HG03060 (cell line): Measurements from ENCODE around the gene MEF2A.
A peak's percentile ranks its signal among the peaks of the same experiment; 100 is the strongest.
"Not testable (repeated sequence)": the region's sequence is repeated elsewhere in the genome, so short reads cannot be mapped to it uniquely, and the experiment has no call there.

Source experiments
- ATAC-seq: cut with Tn5 transposase; IDR thresholded peaks from one replicate; pipeline ENCODE4 v1.9.1; 2021; ENCODE audit warnings: low read depth, moderate number of reproducible peaks; ENCODE audit not compliant: unreplicated experiment

The MEF2A gene

DNA sequence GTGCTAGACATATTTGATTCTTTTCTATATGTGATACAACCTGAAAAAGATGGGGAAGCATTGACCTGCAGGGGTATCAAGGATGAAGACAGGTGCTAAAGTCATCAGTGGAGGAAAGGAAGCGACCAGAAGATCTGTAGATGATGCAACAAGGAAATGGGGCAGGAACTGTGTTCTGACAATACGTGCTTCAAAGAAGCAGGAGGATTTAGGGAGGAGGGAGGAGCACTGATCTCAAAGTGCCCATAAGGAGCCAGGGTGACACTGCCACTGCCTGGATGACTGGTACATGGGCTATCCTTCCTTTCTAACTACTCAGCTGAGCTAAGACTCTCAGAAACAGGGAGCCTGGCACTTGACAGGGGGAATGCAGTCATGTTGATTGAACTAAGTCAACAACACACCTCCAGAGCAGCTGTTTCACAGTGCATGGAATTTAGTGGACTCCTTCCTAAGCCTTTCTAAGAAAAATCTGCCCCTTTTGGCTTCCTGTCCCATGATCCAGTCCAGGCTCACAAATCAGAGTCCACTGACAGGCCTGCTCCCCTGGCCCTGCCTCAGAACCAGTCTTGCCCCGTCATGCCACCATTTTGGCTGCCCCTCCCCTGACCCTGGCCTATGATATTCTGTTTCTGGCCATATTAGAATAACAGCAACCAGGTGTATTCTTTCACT, 155.5 kb downstream of the MEF2A start:
- no peak for ATAC-seq

DNA sequence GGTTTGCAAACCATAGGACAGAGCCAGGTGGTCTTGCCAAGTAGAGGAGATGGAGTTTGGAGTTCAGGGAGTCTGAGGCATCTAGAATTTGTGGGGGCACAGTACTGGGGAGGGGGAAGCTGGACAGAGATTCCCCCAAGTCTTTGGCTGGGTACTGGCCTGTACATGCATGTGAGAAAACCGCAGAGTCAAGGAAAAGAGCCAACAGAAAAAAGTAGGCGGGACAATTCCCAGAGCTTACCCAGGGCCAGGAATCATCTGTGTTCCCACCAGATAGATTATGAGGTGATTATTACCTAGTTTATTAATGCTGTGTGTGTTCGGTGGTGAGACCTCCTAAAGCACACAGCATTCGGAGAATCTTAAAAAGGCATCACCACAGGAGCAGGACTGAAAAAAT, 156.1 kb downstream of the MEF2A start:
- ATAC-seq: no peak

DNA sequence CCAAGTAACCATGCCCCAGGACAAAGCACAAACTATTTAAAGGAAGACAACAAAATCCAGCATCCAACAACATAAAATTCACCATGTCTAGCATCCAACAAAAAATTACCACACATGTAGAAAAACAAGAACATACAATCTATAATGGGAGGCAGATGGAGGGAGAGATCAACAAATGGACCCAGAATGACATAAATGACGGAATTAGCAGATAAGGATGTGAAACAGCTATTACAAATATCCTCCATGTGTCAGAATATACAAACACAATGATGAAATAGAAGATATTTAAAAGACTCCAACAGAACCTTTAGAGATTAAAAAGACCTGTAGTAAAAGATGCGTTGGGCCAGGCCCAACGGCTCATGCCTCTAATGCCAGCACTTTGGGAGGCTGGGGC, 156.6 kb downstream of the MEF2A start:
- no peak for ATAC-seq

DNA sequence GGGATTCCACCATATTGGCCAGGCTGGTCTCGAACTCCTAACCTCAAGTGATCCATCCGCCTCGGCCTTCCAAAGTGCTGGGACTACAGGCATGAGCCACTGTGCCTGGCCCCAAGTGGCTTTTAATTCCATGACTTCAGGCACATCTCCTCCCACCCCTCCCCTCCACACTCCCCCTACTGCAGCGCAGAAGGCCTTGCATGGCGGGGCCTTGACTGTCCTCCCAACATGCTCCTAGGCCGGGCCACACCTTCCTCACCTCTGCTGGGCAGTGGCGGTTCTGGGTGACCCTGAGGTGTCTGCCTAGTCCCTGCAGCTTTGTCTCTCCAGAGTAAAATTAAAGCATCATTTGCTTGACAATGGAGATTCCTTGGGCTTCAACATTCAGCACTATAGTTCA, 160.5 kb downstream of the MEF2A start:
- ATAC-seq: no peak

DNA sequence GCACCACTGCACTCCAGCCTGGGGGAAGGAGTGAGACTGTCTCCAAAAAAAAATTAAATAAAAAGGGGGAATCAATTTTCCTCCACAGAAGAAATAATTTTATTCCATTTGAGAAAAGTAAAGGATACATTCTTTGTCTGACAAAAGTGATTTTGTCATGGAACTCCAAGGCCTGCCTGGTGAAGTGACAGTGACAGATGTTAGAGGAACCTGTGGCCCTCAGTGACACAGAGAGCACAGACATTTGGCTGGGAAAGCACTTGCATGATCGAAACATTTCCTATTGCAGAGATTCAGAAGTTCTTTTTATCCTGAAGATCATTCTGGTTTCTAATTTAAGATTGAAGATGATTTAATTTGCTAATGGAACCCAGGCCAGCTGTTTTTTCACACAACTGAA, 161.5 kb downstream of the MEF2A start:
- no peak for ATAC-seq

DNA sequence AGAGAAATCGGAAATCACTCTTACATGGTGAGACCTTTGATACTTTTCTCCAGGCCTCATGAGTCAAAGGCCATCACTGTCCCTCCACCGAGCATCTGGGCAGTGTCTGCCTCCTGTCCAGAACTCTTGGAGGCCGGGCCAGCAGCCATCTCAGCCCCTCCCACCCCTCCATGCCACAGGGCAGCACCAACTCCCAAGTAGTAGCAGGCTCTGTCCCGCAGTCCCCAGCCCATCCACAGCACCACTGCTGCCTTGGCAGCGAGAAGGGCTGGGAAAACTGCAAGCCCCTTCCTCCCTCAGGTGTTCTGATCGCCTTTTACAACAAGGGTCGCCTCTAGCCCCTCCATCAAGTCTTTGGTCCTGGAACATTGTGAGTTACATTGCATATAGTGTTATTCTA, 161.9 kb downstream of the MEF2A start:
- no peak for ATAC-seq

DNA sequence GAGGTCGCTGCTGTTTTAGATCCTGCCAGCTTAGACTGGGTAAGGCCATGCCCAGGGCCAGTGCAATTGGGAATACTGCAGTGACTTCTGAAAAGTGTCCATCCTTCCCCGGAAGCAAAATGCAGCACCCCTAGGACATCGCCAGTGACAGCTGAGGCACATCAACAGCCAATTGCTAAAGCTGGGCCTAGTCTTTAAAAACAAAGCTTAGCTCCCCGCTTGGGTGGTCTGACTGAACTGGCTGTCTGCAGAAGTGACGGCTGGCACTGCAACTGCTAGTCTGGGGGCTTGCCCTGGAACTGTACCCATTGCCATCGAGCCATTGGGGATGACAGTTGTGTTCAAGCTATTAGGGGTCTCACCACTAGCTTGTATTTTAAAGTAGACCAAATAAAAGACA, 163.1 kb downstream of the MEF2A start:
- ATAC-seq: no peak

DNA sequence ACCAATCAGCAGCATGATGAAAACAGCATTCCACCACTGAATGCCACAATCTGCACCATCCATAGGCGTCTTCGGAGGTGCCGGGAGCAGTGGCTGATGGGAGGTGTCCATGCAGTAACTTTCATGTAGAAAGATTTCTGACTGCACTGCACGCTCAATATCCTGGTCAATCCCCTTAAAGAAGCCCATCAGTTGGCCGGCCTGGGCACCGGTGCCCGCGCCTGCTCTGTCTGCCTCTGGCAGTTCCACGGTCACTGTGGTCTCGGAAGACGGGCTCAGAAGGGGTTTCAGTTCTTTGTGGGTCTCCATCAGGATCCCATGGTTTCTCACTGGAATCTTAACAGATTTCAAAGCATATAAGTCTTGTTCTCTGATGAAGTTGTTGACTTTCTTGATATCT, 163.5 kb downstream of the MEF2A start:
- no peak for ATAC-seq

DNA sequence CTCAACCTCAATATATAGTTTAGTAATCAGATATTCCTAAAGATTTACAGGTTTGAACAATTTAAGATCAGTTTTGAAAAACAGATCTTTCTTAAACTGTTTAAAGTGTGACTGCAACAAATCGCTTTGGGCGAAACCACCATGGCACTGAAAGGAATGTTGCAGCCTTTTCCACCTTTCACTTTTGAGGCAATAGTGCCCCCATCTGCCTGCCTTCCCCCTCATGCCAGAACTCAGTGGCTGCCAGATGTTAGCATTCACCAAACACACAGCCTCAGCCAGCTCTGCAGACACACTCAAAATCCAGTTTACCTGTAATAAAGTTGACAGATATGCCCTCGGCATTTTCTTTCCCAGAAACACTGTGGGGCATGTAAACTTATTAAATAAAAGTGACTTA, 164.1 kb downstream of the MEF2A start:
- ATAC-seq: no peak

DNA sequence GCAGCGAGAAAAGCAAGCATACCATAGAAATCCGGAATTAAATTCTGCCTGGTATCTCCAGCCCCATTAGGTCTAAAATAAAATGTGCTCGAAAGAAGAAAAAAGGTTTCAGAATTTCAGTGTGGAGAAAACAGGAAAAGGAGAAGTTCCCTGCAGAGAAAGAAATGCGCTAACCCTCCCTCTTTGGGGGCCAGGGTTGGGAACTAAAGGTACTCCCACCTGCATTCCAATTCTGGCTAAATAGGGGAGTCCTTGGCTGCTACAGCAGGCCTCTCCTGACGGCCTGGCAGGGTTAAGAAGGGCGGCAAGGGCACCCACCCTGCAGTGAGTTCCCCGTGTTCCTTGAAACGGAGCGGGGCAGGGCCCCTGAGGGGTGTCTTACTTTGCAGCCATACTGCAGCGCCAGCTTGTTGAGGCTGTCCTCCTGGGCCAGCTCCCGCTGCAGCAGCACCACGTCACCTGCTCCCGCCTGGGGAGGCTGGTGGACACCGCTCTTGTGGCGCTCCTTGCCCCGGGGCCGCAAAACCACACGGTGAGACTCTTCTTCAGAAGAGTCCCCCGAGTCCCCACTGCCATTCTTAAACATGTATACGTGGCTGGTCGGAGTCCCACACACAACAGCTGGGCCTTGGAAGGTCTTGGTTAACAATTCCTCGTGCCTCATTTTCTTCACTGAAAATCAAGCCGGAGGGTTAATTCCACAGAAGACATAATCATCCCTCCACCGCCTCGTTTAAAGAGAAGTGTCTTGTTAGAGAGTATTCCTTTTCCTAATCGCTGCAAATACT, 165.7 kb downstream of the MEF2A start:
- no peak for ATAC-seq

DNA sequence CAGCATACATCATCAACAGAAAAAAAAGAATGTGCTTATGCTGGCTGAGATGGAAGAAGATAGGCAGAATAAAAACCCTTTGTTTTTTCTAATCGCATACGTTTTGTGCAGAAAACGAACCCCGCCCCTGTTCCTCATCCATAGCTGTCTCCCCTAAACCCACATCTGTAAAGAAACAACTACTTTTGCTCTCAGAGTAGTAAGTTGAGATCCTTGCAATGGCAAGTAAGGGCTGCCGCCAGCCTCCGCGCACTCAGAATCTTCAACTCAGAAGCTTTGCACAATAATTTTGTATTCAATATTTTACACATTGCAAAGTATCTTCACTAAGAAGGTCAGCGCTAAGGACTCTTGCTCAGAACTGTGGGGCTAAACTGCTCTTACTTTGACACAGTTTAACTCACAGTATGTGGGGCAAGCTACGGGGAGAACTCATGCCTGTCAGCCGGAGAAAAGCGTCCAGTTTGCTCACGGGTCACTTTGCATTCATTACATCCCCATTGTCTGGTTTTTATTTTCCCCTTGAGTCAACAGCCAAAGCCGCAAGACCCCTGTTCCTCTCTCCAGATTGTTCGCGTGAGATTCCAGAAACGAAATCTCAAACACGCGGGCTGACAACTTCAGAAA, 166.5 kb downstream of the MEF2A start:
- no peak for ATAC-seq

DNA sequence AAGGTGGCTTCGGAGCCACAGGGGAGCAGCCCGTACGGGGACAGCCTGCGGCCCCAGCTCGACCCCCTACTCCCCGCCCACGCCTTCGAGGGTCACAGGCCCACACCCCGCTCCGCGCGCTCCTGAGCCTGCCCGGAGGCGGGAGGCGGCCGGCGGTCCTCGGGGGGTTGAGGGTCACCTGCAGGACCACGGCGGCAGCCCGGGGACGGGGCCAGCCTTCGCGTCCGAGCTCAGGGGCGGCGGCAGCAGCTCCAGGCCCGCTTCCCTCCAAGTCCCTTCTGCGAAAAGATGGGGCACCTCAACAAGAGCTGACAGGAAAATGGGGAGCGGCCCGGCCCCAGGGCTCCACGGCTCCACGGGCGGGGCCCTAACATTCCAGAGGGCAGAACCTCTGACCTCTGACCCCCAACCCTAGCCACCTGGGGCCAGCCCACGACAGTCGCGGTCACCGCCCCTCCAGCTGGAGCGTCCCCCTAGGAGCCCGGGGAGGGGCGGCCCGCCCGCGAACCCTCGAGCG, 167.0 kb downstream of the MEF2A start:
- peak; percentile 17 for ATAC-seq

DNA sequence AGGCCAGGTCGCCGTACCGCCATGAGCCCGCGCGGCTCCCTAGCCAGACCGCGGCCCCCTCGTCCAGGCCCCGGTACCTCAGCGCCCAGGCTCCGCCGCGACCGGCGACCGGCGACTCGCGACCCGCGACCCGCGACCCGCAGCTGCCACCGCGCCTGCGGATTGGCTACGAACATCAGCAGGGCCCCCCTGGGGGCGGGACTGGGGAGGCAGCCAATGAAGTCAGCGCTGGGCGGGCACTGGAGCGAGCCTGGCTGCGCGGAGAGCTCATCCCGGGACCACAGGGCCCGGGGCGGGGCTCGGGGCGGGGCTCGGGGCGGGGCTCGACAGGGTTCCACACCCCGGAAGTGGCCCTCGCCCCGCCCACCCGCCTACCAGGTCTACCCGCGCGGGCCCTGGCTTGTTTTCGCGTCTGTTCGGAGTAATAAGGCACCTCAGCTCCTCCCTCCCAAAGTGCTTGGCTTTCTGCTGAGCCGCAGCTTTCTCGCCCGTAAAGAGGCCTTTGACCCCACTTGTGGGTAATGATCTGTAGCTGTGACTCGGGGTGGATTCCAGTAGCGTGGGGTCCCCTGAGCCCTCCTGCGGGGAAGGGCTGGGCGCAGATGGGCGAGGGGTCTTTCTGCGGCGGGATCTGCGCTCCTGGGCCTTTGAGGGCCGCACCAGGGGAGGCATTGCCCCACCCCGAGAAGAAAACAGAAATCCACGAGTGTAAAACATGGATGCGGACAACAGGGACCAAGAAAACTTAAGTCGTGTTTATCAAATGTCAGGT, 167.7 kb downstream of the MEF2A start, which contains the start of gene LYSMD4:
Gene LYSMD4, minus strand, starts transcription at position 170 of the 772 bp plus-strand sequence. CDS start 1,438 bp downstream, outside the sequence.
- peak; percentile 89 for ATAC-seq

DNA sequence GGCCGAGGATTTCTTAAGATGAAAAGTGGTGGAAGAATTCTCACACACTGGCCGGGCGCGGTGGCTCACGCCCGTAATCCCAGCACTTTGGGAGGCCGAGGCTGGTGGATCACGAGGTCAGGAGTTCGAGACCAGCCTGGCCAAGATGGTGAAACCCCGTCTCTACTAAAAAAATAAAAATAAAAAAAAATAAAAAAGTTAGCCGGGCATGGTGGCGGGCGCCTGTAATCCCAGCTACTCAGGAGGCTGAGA, 168.2 kb downstream of the MEF2A start:
- ATAC-seq: not testable (repeated sequence)

DNA sequence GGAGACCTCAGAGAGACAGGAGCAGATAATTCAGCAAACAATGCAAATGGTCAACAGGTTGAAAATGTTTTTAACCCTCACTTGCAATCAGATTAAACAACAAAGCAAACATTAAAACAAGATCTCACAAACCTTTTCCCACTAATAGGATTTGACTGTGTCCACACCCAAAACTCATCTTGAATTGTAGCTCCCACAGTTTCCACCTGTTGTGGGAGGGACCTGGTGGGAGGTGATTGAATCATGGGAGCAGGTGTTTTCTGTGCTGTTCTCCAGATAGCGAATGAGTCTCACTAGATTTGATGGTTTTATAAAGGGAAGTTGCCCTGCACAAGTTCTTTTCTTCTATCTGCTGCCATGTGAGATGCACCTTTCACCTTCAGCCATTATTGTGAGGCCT, 168.8 kb downstream of the MEF2A start:
- no peak for ATAC-seq

DNA sequence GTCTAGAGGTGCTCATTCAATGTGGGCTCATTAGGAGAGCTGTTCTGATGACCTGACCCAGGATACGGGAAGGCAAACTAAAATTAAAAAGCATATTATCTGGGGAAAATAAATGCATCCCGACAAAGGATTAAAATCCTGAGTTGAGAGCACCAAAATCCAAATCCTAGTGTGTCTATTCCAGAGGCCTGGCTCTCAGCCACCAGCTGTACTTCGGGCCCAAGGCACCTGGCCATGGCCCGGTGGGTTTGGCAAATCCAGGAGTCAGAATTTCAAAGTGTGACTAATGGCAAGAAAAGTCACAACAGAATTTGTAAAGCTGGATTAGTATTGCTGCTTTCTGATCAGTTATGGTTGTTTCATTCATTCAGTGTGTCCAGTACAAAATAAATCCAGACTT, 170.1 kb downstream of the MEF2A start:
- no peak for ATAC-seq

DNA sequence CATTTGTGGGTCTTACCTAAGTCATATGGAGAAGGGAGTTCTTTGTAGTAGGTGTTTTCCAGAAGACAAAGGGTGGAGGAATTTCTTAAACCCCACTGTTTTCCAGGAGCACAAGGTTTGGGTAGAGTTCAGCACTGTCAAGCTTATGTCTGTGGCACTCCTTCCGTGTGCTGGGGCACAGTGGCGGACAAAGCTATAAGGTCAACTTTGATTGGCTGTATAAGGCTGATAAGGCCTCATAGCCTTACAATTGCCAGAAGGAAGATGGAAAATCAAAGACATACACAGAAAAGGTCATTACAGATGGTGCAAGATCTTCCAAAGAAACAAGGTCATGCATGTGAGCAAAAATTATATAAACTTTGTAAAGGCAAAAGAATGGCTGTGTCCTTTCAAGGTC, 170.9 kb downstream of the MEF2A start:
- no peak for ATAC-seq

DNA sequence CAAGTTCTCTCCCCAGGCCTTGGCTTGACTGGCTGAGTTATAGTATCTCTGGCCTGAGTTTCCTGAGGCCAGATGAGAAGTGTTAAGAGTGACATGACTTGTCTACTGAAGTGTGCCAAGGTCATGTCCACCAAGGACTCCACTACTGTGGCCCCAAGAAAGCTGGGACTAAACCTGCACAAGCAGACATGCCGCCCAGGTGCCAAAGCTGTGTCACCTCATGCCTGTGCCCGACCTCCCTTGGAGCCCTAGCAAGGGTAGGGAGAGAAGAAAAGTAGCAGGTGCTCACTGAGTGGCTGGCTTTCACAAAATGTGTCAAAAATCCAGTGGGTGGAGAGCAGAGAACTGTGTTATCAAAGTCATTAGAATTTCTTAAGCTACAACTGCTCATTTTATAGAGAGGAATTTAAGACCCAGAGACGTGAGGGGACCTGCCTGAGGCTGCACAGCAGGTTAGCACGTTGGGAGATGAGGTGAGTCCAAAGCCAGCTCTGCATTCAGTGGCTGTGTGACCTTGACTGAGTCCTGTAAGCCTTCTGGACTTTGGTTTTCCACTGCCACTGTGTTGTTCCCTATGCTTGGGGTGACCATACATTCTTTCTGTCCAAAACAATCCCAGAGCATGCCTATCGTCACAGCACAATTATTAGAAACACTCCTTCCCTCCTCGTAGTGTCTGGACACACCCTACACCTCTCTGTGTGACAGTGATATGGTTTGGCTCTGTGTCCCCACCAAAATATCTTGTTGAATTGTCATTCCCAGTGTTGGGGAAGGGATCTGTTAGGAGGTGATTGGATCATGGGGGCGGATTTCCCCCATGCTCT, 172.4 kb downstream of the MEF2A start:
- no peak for ATAC-seq

DNA sequence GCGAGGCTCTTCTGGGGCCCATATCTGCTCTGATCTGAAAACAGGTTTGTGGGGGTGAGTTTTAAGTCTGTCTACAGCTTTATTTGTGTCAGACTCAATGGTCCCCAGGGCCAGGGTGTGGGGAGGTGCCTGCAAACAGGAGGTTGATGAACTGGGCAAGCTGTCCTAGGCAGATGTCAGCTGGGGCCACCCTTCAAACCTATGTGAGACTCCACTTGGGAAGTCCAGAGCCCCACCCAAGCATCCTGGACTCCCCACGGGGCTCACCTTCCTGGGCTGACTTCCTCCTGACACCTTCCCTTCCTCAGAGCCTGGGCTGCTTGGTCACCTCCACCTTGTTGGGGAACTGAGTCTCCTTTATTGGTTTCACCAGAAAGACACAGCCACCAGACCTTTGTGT, 176.1 kb downstream of the MEF2A start:
- ATAC-seq: no peak

DNA sequence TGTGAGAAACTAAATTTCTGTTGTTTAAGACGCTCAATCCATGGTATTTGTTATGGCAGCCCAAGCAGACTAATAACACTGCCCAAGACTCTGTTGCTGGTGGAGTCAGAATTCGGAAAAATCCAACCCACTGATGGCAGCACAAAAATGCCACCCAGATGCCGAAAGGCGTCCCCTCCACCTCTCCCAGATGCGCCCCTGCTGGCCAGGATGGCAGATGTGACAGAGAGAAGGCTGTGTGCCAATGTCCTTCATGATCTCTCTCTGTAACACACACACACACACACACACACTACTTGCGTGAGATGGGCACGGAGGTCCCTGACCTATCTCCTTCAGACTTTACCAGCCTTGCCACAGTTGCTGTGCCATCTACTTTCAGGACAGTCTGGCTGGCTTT, 178.4 kb downstream of the MEF2A start:
- no peak for ATAC-seq
